AG04450 (cell line): Measurements from ENCODE around the gene TIMMDC1. TPM values are rescaled to one million over a fixed set of nuclear protein-coding genes. Genes with fewer than 3 reads are reported as not detected.
A peak's percentile ranks its signal among the peaks of the same experiment; 100 is the strongest.

Experiments used
- CTCF ChIA-PET: fragments of 300-600, 350-600 bp; formaldehyde crosslinking; extraction: SDS; loops from one replicate; lab custom pipeline; 2022; ENCODE audit warnings: antibody characterized with exemption, inconsistent platforms; lab: Charles Lee
- POLR2A ChIA-PET: fragments of 350-600 bp; formaldehyde crosslinking; extraction: SDS; loops from one replicate; lab custom pipeline; 2021; ENCODE audit warnings: antibody characterized with exemption, inconsistent platforms; lab: Yijun Ruan, JAX
- DNase-seq: peaks from one replicate; pipeline ENCODE4 v3.0.0-alpha.2; 2011; ENCODE audit warnings: low read depth, low spot score
- H3K27ac ChIP-seq: one replicate; pipeline ENCODE4 v1.5.1; 2012; ENCODE audit warnings: low read depth, low read length, control low read depth
- H3K27me3 ChIP-seq: one replicate; pipeline ENCODE4 v1.6.0; 2012; ENCODE audit warnings: low read length; ENCODE audit not compliant: control insufficient read depth, insufficient read depth
- H3K4me3 ChIP-seq: 2 replicates; pipeline ENCODE4 v1.5.1; 2011; ENCODE audit warnings: mild to moderate bottlenecking, low read depth, low read length, control low read depth
- H3K9me3 ChIP-seq: 2 replicates; pipeline ENCODE4 v1.5.1; 2012; ENCODE audit warnings: low read length; ENCODE audit not compliant: control insufficient read depth, insufficient read depth
- CTCF ChIP-seq: IDR thresholded peaks from 2 replicates; pipeline ENCODE4 v1.5.1; 2011; ENCODE audit warnings: low read depth, low read length, control low read depth, inconsistent platforms
- polyA plus RNA-seq: library from polyadenylated mRNA; depleted of rRNA; stranded (reverse); fragments of >200 nt; gene quantifications from 2 replicates; pipeline ENCODE4 v1.2.3, GENCODE V29; 2011

The TIMMDC1 gene
- polyA plus RNA-seq, 1 experiment = 97.4 TPM

GRCh38 chr3:119517112-119517511 lies 18.8 kb downstream of the TIMMDC1 start:
- ChIA-PET POLR2A (no interaction called here), CTCF (interaction anchor here (0.9 kb wide), 1 partner anchor 164 kb away, joined by 4 read pairs; no protein-coding TSS in a partner anchor)
- Histone ChIP-seq H3K27ac (no peak overlapping the region), H3K27me3 (no peaks in the 10 kb centered on the region), H3K4me3 (no peak overlapping the region), H3K9me3 (no peaks in the 10 kb centered on the region)
- TF ChIP-seq CTCF = no peak
- DNase-seq = no peak

GRCh38 chr3:119518026-119518425 lies 19.7 kb downstream of the TIMMDC1 start:
- POLR2A ChIA-PET = interaction anchor here (0.6 kb wide), 1 partner anchor 29 kb away, joined by 3 read pairs; no protein-coding TSS in a partner anchor
- Histone ChIP-seq H3K27me3 (no peaks in the 10 kb centered on the region), H3K27ac (no peak overlapping the region), H3K4me3 (no peak overlapping the region), H3K9me3 (no peaks in the 10 kb centered on the region)
- no peak for DNase-seq
- no peak for TF ChIP-seq CTCF
- CTCF ChIA-PET = no interaction called here

GRCh38 chr3:119524931-119525662 lies 26.8 kb downstream of the TIMMDC1 start:
- POLR2A ChIA-PET = no interaction called here
- CTCF ChIA-PET = interaction anchor here (0.6 to 1.4 kb wide), 4 partner anchors 9 to 166 kb away, joined by 3 to 6 read pairs (median 3); no protein-coding TSS in a partner anchor
- no peak overlapping the region for H3K4me3 ChIP-seq
- no peak overlapping the region for H3K27ac ChIP-seq
- peak; percentile 51 for TF ChIP-seq CTCF
- H3K27me3 ChIP-seq = no peaks in the 10 kb centered on the region
- no peak for DNase-seq
- H3K9me3 ChIP-seq = no peaks in the 10 kb centered on the region

GRCh38 chr3:119527714-119528113 lies 29.4 kb downstream of the TIMMDC1 start:
- no peaks in the 10 kb centered on the region for H3K9me3 ChIP-seq
- no peak for TF ChIP-seq CTCF
- no peaks in the 10 kb centered on the region for H3K27me3 ChIP-seq
- no peak overlapping the region for H3K27ac ChIP-seq
- no peak for DNase-seq
- ChIA-PET CTCF (no interaction called here), POLR2A (no interaction called here)
- H3K4me3 ChIP-seq = no peak overlapping the region

GRCh38 chr3:119529883-119530282 lies 31.5 kb downstream of the TIMMDC1 start:
- H3K9me3 ChIP-seq = no peaks in the 10 kb centered on the region
- no peak overlapping the region for H3K27ac ChIP-seq
- H3K27me3 ChIP-seq = no peaks in the 10 kb centered on the region
- ChIA-PET POLR2A (interaction anchor here (1.0 to 1.2 kb wide), 2 partner anchors 32 to 147 kb away, joined by 3 to 8 read pairs; partner anchors contain the start of genes COX17 and TIMMDC1), CTCF (interaction anchor here (1.6 kb wide), 1 partner anchor 151 kb away, joined by 5 read pairs; no protein-coding TSS in a partner anchor)
- no peak overlapping the region for H3K4me3 ChIP-seq
- DNase-seq = peak; percentile 16
- TF ChIP-seq CTCF = no peak
